BE2C (cell line): ENCODE results near the gene DPH2.

Experiments used
- DNase-seq: peaks from one replicate; pipeline ENCODE4 v3.0.0-alpha.2; 2020
- H3K27me3 ChIP-seq: fragments of 250-450 bp; sonication (Bioruptor Pico); 2 replicates; pipeline ENCODE4 v1.5.1; 2020; ENCODE audit warnings: mild to moderate bottlenecking
- H3K36me3 ChIP-seq: fragments of 250-450 bp; sonication (Bioruptor Pico); 2 replicates; pipeline ENCODE4 v1.5.1; 2020; ENCODE audit warnings: mild to moderate bottlenecking
- H3K4me1 ChIP-seq: fragments of 250-450 bp; sonication (Bioruptor Pico); 2 replicates; pipeline ENCODE4 v1.5.1; 2020
- H3K4me3 ChIP-seq: 2 replicates; pipeline ENCODE4 v1.5.1; 2011; ENCODE audit warnings: low read depth, low read length
- H3K9me3 ChIP-seq: fragments of 250-450 bp; sonication (Bioruptor Pico); 2 replicates; pipeline ENCODE4 v1.5.1; 2020
- TF ChIP-seq, protein P1 (sequence below): IDR thresholded peaks from 2 replicates; pipeline ENCODE4 v1.5.1; 2012; ENCODE audit warnings: mild to moderate bottlenecking, low read depth, low read length

DPH2 gene

DNA sequence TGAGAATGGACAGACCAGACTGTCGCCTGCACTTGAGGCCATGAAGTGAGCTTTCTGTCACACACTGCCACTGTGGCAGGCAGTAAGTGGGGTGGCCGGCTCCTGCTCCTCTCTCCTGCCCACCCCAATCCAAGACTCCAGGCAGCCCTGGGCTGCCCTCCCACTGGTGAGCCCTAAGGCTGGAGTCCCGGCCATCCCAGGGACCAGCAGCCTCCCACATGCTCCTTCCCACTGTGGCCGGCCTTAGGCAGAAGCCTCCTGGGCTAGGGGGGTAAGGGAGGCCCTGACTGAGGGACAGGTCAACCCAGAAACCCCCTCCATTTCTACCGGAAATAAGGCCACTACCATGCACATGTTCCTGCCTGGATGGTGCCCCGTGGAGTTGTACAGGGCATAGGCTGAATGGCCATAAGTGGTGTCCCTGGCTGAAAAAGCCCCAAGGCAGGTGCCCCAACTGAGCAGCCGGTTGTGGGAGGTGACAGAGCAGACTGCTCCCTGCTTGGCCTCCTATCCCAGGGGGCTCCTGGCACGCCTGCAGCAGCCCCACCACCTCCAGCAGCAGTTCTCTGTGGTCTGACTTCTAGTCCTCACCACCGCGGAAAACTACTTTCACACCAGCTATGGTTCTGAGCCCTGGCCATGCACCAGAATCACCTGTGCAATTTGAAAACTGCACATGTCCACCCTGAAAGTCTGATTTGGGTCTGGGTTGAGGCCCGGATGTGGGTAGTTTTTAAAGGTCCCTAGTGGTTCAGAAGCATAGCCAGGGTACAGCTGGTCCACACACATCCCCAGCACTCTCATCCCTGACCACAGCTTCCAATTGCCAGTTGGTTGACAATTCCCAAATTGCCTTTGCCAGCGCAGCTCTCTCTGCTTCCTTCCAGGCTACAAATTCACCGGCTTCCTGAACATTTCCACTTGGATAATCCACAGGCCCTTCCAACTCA lies 37.8 kb upstream of the DPH2 start:
- Histone ChIP-seq H3K9me3 (no peaks in the 10 kb centered on the region), H3K4me3 (no peak overlapping the region), H3K36me3 (no peaks in the 10 kb centered on the region), H3K4me1 (no peaks in the 10 kb centered on the region), H3K27me3 (no peaks in the 10 kb centered on the region)
- TF ChIP-seq, protein P1, sequence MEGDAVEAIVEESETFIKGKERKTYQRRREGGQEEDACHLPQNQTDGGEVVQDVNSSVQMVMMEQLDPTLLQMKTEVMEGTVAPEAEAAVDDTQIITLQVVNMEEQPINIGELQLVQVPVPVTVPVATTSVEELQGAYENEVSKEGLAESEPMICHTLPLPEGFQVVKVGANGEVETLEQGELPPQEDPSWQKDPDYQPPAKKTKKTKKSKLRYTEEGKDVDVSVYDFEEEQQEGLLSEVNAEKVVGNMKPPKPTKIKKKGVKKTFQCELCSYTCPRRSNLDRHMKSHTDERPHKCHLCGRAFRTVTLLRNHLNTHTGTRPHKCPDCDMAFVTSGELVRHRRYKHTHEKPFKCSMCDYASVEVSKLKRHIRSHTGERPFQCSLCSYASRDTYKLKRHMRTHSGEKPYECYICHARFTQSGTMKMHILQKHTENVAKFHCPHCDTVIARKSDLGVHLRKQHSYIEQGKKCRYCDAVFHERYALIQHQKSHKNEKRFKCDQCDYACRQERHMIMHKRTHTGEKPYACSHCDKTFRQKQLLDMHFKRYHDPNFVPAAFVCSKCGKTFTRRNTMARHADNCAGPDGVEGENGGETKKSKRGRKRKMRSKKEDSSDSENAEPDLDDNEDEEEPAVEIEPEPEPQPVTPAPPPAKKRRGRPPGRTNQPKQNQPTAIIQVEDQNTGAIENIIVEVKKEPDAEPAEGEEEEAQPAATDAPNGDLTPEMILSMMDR: no peak
- no peak for DNase-seq

DNA sequence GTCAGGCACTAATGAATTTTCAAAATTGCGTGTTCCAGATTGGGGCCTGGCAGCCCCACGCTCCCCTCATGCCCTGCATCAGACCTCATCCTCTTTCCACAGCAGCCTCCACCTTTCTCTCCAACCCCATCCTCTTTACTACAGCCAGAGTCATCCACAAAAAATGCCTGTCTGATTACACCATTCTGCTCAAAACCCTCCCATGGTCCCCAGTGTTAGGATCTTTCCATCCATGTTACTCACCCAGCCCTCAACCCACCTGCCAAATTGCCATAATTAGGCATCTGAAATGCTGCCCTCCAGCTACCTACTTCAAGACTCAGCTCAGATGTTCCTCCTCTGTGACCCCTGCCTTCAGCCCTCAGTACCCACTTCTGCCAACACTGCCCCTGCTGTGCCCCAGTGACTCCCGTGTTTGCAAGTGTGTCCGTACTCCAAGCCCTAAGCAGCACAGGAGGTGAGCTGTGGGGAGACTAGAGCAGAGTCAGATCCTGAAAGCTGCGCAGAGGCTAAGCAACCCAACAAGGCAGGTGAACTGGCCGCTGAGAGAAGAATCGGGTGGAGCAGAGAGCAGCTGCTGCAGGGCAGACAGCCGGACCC lies 36.9 kb upstream of the DPH2 start:
- H3K9me3 ChIP-seq: no peaks in the 10 kb centered on the region
- H3K27me3 ChIP-seq: no peaks in the 10 kb centered on the region
- no peak overlapping the region for H3K4me3 ChIP-seq
- H3K36me3 ChIP-seq: no peaks in the 10 kb centered on the region
- TF ChIP-seq, protein P1: no peak
- DNase-seq: no peak
- H3K4me1 ChIP-seq: no peaks in the 10 kb centered on the region

DNA sequence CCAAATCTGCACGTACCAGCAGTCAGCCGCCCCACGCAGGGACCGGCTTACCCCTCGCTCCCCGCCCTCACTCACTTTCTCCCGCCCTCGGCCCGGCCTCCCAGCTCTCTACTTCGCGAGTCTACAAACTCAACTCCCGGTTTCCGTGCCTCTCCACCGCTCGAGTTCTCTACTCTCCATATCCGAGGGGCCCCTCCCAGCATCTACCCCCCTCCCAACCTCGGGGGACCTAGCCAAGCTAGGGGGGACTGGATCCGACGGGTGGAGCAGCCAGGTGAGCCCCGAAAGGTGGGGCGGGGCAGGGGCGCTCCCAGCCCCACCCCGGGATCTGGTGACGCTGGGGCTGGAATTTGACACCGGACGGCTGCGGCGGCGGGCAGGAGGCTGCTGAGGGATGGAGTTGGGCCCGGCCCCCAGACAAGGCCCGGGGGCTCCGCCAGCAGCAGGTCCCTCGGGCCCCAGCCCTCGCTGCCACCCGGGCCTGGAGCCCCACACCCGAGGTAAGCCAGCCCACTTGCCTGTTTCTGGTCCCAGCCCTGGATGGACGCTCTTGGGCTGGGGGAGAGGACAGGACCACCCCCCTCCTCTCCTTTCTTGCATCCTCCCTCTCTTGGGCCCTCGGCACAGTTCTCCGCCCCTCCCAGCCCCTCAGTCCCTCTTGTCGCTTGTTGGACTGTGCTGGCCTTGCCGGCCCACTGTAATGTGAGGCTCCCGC lies 36.3 kb upstream of the DPH2 start, which contains the start of gene ARTN:
TSS of gene ARTN (plus strand) at position 416 of the 715 bp plus-strand sequence. CDS start 1,856 bp downstream, outside the sequence.
- no peak within 1 kb of the TSS for H3K4me3 ChIP-seq
- no peak for DNase-seq
- no peaks in the 10 kb centered on the region for H3K4me1 ChIP-seq
- no peaks in the 10 kb centered on the region for H3K27me3 ChIP-seq
- H3K9me3 ChIP-seq: no peaks in the 10 kb centered on the region
- TF ChIP-seq, protein P1: no peak
- H3K36me3 ChIP-seq: no peaks in the 10 kb centered on the region

DNA sequence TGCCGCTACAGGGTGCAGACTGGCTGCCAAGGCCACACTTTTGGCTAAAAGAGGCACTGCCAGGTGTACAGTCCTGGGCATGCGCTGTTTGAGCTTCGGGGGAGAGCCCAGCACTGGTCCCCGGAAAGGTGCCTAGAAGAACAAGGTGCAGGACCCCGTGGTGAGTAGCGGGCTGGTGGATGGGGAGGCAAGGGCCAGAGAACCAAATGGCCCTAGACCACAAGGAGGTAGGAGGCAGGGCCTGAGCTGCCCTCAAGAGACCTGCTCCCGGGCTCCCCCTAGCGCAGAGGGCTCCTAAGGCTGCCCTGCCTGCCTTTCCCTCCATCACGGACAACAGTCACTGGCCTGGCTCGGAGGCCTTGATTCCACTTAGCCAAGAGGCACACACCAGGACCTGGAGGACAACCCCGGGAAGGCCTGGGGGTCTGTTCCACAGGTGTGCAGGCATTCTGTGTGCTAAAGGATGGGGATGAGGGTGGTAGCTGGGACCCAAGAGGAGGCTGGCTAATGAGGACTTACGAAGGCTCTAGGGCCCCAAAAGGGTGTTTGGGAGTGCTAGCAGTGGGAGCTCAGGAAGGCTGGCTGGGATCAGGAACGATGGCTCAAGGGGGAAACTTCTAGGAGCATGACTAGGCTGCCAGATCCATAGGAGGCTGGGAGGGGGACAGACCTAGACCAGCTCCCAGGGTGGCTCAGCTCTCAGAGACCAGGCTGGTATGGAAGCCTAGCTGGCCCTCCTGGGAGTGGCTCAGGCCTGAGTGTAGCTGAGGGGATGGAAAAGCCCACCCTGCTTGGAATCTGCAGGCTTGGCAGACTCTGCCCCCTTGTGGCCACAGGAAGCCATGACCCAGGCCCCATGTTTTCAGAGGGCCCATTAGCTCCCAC lies 35.5 kb upstream of the DPH2 start:
- Histone ChIP-seq H3K27me3 (no peaks in the 10 kb centered on the region), H3K9me3 (no peaks in the 10 kb centered on the region), H3K36me3 (no peaks in the 10 kb centered on the region), H3K4me3 (no peak overlapping the region), H3K4me1 (no peaks in the 10 kb centered on the region)
- TF ChIP-seq, protein P1: peak; percentile 77
- DNase-seq: peak; percentile 71

DNA sequence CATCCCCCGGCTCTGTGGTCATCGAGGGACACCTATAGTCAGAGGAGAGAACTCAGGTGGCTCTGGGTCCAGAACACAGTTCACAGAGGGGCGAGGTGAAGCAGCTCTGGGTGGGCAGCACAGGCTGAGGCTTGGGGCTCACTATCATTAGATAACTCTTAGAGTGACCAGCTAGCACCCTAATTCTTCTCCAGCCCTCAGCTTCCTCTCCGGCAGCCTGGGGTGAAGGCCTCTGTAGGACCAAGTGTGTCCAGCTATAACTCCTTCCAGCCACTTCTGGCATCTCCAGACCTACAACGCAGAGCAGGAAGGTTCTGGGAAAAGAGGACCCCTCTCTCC lies 34.9 kb upstream of the DPH2 start:
- DNase-seq: no peak
- TF ChIP-seq, protein P1: no peak
- Histone ChIP-seq H3K4me3 (no peak overlapping the region), H3K9me3 (no peaks in the 10 kb centered on the region), H3K27me3 (no peaks in the 10 kb centered on the region), H3K36me3 (no peaks in the 10 kb centered on the region), H3K4me1 (no peaks in the 10 kb centered on the region)
